SK-N-SH (cell line): ENCODE data around the gene NR1H4. TPM values are rescaled to one million over a fixed set of nuclear protein-coding genes. Genes with fewer than 3 reads are reported as not detected.

Experiments used
- CTCF ChIA-PET: fragments of 300-600, 350-600 bp; formaldehyde crosslinking; extraction: SDS; loops from one replicate; lab custom pipeline; 2021; lab: Yijun Ruan, JAX
- POLR2A ChIA-PET: fragments of 350-600 bp; sonication (Branson Sonifier 250); formaldehyde crosslinking; extraction: SDS; loops from one replicate; lab custom pipeline; 2020; ENCODE audit warnings: antibody characterized with exemption, inconsistent platforms; lab: Yijun Ruan, JAX
- DNase-seq: peaks from one replicate; pipeline ENCODE4 v3.0.0; 2012
- H2AFZ ChIP-seq: fragments of 200-600 bp; sonication (generic); 2 replicates; pipeline ENCODE4 v1.8.1; 2016; ENCODE audit warnings: antibody characterized with exemption, mild to moderate bottlenecking, low read depth
- H3F3A ChIP-seq: fragments of 200-600 bp; sonication (generic); replicated peaks from 2 replicates; pipeline ENCODE3; 2016; ENCODE audit warnings: antibody characterized with exemption, mild to moderate bottlenecking; ENCODE audit not compliant: insufficient read depth
- H3K27ac ChIP-seq, 2 experiments: fragments of 200-500 bp in 1 of 2; fragments of 200-600 bp in 1 of 2; sonication (Bioruptor generic) in 1 of 2; sonication (generic), shearing (Covaris generic) in 1 of 2; 2 replicates each; pipeline versions ENCODE4 v1.5.1 to v1.6.1; 2014 to 2016; ENCODE audit warnings: low read depth in 2 of 2, inconsistent platforms in 1 of 2, low read length in 1 of 2, mild to moderate bottlenecking in 1 of 2, mixed read lengths in 1 of 2
- H3K27me3 ChIP-seq: fragments of 200-600 bp; sonication (generic), shearing (Covaris generic); 2 replicates; pipeline ENCODE4 v1.6.1; 2016; ENCODE audit warnings: mixed run types; ENCODE audit not compliant: insufficient read depth
- H3K36me3 ChIP-seq, 2 experiments: fragments of 200-500 bp in 1 of 2; fragments of 200-600 bp in 1 of 2; sonication (Bioruptor generic) in 1 of 2; sonication (generic) in 1 of 2; replicated peaks in 1 of 2; 2 replicates each; pipeline versions ENCODE3 to v1.5.1; 2014 to 2016; ENCODE audit warnings: low read length in 1 of 2, mild to moderate bottlenecking in 1 of 2; ENCODE audit not compliant: insufficient read depth in 2 of 2, control insufficient read depth in 1 of 2
- H3K4me1 ChIP-seq, 2 experiments: fragments of 200-500 bp in 1 of 2; fragments of 200-600 bp in 1 of 2; sonication (Bioruptor generic) in 1 of 2; sonication (generic), shearing (Covaris generic) in 1 of 2; 2 replicates each; pipeline versions ENCODE4 v1.5.1 to v1.6.1; 2014 to 2016; ENCODE audit warnings: low read depth in 1 of 2, low read length in 1 of 2, mixed run types in 1 of 2; ENCODE audit not compliant: insufficient read depth in 2 of 2, control insufficient read depth in 1 of 2
- H3K4me2 ChIP-seq: fragments of 200-600 bp; sonication (generic), shearing (Covaris generic); 2 replicates; pipeline ENCODE4 v1.6.1; 2017; ENCODE audit warnings: mixed run types
- H3K4me3 ChIP-seq, 2 experiments: fragments of 200-500 bp in 1 of 2; fragments of 200-600 bp in 1 of 2; sonication (Bioruptor generic) in 1 of 2; sonication (generic), shearing (Covaris generic) in 1 of 2; 2 replicates each; pipeline versions ENCODE4 v1.5.1 to v1.8.1; 2014 to 2016; ENCODE audit warnings: low read depth in 2 of 2, inconsistent platforms in 1 of 2, low read length in 1 of 2, mild to moderate bottlenecking in 1 of 2, mixed read lengths in 1 of 2, moderate library complexity in 1 of 2
- H3K79me2 ChIP-seq: fragments of 200-600 bp; sonication (generic); 2 replicates; pipeline ENCODE4 v1.8.1; 2017; ENCODE audit warnings: mild to moderate bottlenecking; ENCODE audit not compliant: insufficient read depth
- H3K9ac ChIP-seq: fragments of 200-600 bp; sonication (generic); 2 replicates; pipeline ENCODE4 v1.6.1; 2017; ENCODE audit warnings: mixed run types
- H3K9me2 ChIP-seq: fragments of 200-600 bp; sonication (generic); 2 replicates; pipeline ENCODE4 v1.6.1; 2017; ENCODE audit warnings: mixed run types
- H3K9me3 ChIP-seq: fragments of 200-600 bp; sonication (generic); 2 replicates; pipeline ENCODE4 v1.6.1; 2017; ENCODE audit warnings: mixed run types, mild to moderate bottlenecking, moderate library complexity
- H4K20me1 ChIP-seq: fragments of 200-600 bp; sonication (generic); 2 replicates; pipeline ENCODE4 v1.6.1; 2017; ENCODE audit warnings: mild to moderate bottlenecking, mixed run types; ENCODE audit not compliant: insufficient read depth
- FOSL2 ChIP-seq: IDR thresholded peaks from 2 replicates; pipeline ENCODE4 v1.4.0; 2012; ENCODE audit warnings: low read depth, mild to moderate bottlenecking, moderate library complexity, borderline replicate concordance
- FOXJ3 ChIP-seq: sonication (generic); formaldehyde crosslinking; IDR thresholded peaks from 2 replicates; pipeline ENCODE4 v1.5.1; 2020; ENCODE audit warnings: mild to moderate bottlenecking, missing genetic modification reagents
- GABPA ChIP-seq: IDR thresholded peaks from 2 replicates; pipeline ENCODE4 v1.4.0; 2012; ENCODE audit warnings: low read depth, mild to moderate bottlenecking
- MEF2A ChIP-seq: IDR thresholded peaks from 2 replicates; pipeline ENCODE4 v1.4.0; 2012; ENCODE audit warnings: low read depth, borderline replicate concordance
- POLR2AphosphoS5 ChIP-seq: IDR thresholded peaks from 2 replicates; pipeline ENCODE4 v1.6.1; 2012; ENCODE audit warnings: low read depth, low read length
- RCOR1 ChIP-seq: fragments of 150-350 bp; IDR thresholded peaks from 2 replicates; pipeline ENCODE4 v1.6.1; 2017; ENCODE audit warnings: antibody characterized with exemption, low read length
- TEAD4 ChIP-seq: IDR thresholded peaks from 2 replicates; pipeline ENCODE4 v1.4.0; 2012; ENCODE audit warnings: mild to moderate bottlenecking, borderline replicate concordance; ENCODE audit not compliant: insufficient read depth
- WGBS: methylation state at CpG from one replicate; pipeline ENCODE4 v1.1.6; 2017; ENCODE audit warnings: low lambda C conversion rate; 5-methylcytosine and 5-hydroxymethylcytosine counted together
- polyA plus RNA-seq, 3 experiments: library from polyadenylated mRNA; depleted of rRNA; stranded (reverse); fragments of >200 nt; gene quantifications; 2 replicates each; pipeline ENCODE4 v1.2.3, GENCODE V29; 2012
- small RNA-seq, 7 experiments: library from RNA; depleted of rRNA; stranded (forward); fragments of <200 nt; gene quantifications; one replicate each; pipeline ENCODE3, GENCODE V24; 2012
- TF ChIP-seq, protein P1 (sequence below): IDR thresholded peaks from 2 replicates; pipeline ENCODE4 v1.4.0; 2012; ENCODE audit warnings: low read depth, borderline replicate concordance
- TF ChIP-seq, protein P2 (sequence below): IDR thresholded peaks from 2 replicates; pipeline ENCODE4 v1.4.0; 2012; ENCODE audit warnings: low read depth, borderline replicate concordance
- TF ChIP-seq, protein P3 (sequence below): fragments of 200-600 bp; sonication (generic); IDR thresholded peaks from 2 replicates; pipeline ENCODE4 v1.6.1; 2017; ENCODE audit warnings: antibody characterized with exemption, mild to moderate bottlenecking, moderate library complexity

The NR1H4 gene
- polyA plus RNA-seq, 1 of the 3 experiments (the other 2 are of a cell fraction): not detected

DNA sequence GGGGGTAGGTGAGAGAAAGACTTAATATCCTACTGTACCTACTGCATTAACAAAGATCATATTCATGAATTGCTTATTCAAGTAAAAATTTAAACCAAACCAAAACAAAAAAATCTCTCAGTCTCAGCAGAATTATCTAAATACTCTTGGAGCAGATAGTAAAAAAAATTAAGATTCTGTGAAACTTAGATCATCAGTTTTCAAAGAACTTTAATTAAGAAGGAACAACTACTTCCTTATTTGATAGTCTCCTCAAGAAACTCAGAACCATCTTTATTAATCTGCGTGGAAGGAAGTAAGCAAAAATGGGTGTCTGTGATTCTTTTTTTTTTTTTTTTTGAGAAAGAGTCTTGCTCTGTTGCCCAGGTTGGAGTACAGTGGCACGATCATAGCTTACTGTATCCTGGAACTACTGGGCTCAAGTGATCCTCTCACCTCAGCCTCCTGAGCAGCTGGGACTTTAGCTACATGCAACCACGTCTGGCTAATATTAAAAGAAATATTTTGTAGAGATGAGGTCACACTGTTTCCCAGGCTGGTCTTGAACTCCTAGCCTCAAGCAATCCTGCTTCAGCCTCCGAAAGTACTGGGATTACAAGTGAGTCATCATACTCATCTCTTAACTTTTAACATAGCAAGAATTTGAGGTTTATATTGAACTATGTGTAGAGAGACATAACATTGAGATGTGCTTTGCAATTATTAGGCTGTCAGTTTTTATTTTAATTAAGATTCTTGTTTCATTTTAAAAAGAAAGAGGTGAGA is 137.2 kb downstream of the NR1H4 start:
- DNase-seq: no peak
- no peak overlapping the region for H2AFZ ChIP-seq
- CTCF ChIA-PET: no interaction called here
- H3K27ac ChIP-seq: no peak overlapping the region
- H3F3A ChIP-seq: no peaks in the 10 kb centered on the region
- TF ChIP-seq FOSL2 (no peak), FOXJ3 (no peak), POLR2AphosphoS5 (no peak), GABPA (no peak), MEF2A (no peak)
- TF ChIP-seq, protein P1, sequence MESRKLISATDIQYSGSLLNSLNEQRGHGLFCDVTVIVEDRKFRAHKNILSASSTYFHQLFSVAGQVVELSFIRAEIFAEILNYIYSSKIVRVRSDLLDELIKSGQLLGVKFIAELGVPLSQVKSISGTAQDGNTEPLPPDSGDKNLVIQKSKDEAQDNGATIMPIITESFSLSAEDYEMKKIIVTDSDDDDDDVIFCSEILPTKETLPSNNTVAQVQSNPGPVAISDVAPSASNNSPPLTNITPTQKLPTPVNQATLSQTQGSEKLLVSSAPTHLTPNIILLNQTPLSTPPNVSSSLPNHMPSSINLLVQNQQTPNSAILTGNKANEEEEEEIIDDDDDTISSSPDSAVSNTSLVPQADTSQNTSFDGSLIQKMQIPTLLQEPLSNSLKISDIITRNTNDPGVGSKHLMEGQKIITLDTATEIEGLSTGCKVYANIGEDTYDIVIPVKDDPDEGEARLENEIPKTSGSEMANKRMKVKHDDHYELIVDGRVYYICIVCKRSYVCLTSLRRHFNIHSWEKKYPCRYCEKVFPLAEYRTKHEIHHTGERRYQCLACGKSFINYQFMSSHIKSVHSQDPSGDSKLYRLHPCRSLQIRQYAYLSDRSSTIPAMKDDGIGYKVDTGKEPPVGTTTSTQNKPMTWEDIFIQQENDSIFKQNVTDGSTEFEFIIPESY: no peak
- POLR2A ChIA-PET: no interaction called here
- H3K27me3 ChIP-seq: no peaks in the 10 kb centered on the region
- H4K20me1 ChIP-seq: no peaks in the 10 kb centered on the region
- no peak overlapping the region for H3K4me2 ChIP-seq
- no peaks in the 10 kb centered on the region for H3K79me2 ChIP-seq
- H3K4me1 ChIP-seq: no peaks in the 10 kb centered on the region; a peak in 1 of 4 replicates
- H3K9me3 ChIP-seq: no peaks in the 10 kb centered on the region
- 91% methylated on average over 4 of the region's 4 CpGs for WGBS
- no peaks in the 10 kb centered on the region for H3K9me2 ChIP-seq
- H3K4me3 ChIP-seq: no peak overlapping the region
- H3K36me3 ChIP-seq: peaks cover 3 to 16% of the 10 kb centered on the region in 2 experiments
- H3K9ac ChIP-seq: no peak overlapping the region

DNA sequence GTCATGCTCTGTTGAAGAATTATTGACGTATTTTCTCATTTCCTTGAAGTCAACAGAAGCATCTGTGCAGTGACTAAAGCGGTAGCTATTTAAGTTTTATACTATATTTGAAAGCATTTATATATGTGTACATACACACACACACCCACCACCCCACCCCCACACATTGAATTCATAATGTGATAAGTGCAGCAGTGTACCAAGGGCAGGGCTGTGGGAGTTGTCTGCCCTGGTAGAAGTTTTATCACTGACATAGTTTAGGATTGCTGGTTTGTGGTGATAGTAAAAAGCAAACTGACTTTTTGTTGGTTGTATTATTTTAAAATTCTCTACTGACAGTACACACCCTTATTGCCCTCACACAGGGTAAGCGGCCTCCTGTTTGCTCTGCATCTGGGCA is 138.9 kb downstream of the NR1H4 start:
- H2AFZ ChIP-seq: no peak overlapping the region
- no peaks in the 10 kb centered on the region for H4K20me1 ChIP-seq
- ChIA-PET CTCF (no interaction called here), POLR2A (no interaction called here)
- no peaks in the 10 kb centered on the region for H3K79me2 ChIP-seq
- H3K27me3 ChIP-seq: no peaks in the 10 kb centered on the region
- H3K4me3 ChIP-seq: no peak overlapping the region
- 96% methylated on average over 3 of the region's 3 CpGs for WGBS
- TF ChIP-seq, protein P2, sequence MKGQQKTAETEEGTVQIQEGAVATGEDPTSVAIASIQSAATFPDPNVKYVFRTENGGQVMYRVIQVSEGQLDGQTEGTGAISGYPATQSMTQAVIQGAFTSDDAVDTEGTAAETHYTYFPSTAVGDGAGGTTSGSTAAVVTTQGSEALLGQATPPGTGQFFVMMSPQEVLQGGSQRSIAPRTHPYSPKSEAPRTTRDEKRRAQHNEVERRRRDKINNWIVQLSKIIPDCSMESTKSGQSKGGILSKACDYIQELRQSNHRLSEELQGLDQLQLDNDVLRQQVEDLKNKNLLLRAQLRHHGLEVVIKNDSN: no peak
- TF ChIP-seq, protein P3, sequence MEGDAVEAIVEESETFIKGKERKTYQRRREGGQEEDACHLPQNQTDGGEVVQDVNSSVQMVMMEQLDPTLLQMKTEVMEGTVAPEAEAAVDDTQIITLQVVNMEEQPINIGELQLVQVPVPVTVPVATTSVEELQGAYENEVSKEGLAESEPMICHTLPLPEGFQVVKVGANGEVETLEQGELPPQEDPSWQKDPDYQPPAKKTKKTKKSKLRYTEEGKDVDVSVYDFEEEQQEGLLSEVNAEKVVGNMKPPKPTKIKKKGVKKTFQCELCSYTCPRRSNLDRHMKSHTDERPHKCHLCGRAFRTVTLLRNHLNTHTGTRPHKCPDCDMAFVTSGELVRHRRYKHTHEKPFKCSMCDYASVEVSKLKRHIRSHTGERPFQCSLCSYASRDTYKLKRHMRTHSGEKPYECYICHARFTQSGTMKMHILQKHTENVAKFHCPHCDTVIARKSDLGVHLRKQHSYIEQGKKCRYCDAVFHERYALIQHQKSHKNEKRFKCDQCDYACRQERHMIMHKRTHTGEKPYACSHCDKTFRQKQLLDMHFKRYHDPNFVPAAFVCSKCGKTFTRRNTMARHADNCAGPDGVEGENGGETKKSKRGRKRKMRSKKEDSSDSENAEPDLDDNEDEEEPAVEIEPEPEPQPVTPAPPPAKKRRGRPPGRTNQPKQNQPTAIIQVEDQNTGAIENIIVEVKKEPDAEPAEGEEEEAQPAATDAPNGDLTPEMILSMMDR: no peak
- no peak for TF ChIP-seq RCOR1
- TF ChIP-seq TEAD4: no peak
- no peaks in the 10 kb centered on the region for H3K9me3 ChIP-seq
- H3F3A ChIP-seq: no peaks in the 10 kb centered on the region
- H3K9me2 ChIP-seq: no peaks in the 10 kb centered on the region
- no peak overlapping the region for H3K9ac ChIP-seq
- peaks cover 3 to 8% of the 10 kb centered on the region in 2 experiments for H3K36me3 ChIP-seq
- H3K4me2 ChIP-seq: no peak overlapping the region
- no peak for DNase-seq
- H3K4me1 ChIP-seq: no peaks in the 10 kb centered on the region; a peak in 1 of 4 replicates
- H3K27ac ChIP-seq: no peak overlapping the region

Small RNAs within 50 kb of the gene (small RNA-seq; reads per million reads assigned to genes)
- gene AC010200.2: 0 reads per million in 7 experiments

Other genes starting within 250 kb of the NR1H4 start
- 0.76 and 1.7 TPM in 2 replicates for gene DEPDC4, start 206.8 kb upstream of the NR1H4 start, polyA plus RNA-seq (2012; rRNA removed)
- gene SCYL2, start 206.7 kb upstream of the NR1H4 start, polyA plus RNA-seq (2012; rRNA removed): 7.5 and 9.7 TPM in 2 replicates
- gene SLC17A8, start 116.8 kb upstream of the NR1H4 start, polyA plus RNA-seq (2012; rRNA removed): 0.11 TPM in 1 of 2 replicates, not detected in the other
- gene GAS2L3, start 99.8 kb downstream of the NR1H4 start, polyA plus RNA-seq (2012; rRNA removed): 1.6 TPM in 2 replicates